ENCODE data around the gene PRLHR. TPM values are rescaled to one million over a fixed set of nuclear protein-coding genes. Genes with fewer than 3 reads are reported as not detected.

The PRLHR gene
- total RNA-seq, 1 donor = not detected

DNA sequence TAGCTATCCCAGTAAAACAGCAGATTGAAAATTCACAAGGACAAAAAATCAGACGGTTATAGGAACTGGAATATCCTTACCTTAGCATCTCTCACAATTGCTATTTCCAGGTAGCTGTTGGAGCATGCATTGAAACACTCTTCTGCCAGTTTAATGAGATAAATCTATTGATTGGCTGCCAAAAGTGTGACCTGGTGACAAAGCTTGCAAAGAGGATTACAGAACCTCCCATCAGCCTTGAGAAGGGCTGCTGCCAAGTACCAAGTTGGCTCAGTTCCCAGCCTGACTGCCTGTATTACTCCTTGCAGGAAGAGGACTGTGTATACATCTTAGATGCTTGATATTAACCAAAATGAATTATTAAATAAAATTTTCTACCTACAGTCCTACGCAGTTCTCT is 5.1 kb downstream of the PRLHR start:
- no peak overlapping the region for H3K4me3 ChIP-seq (ENCODE audit: low read depth, low read length)
- TF ChIP-seq, protein P1, sequence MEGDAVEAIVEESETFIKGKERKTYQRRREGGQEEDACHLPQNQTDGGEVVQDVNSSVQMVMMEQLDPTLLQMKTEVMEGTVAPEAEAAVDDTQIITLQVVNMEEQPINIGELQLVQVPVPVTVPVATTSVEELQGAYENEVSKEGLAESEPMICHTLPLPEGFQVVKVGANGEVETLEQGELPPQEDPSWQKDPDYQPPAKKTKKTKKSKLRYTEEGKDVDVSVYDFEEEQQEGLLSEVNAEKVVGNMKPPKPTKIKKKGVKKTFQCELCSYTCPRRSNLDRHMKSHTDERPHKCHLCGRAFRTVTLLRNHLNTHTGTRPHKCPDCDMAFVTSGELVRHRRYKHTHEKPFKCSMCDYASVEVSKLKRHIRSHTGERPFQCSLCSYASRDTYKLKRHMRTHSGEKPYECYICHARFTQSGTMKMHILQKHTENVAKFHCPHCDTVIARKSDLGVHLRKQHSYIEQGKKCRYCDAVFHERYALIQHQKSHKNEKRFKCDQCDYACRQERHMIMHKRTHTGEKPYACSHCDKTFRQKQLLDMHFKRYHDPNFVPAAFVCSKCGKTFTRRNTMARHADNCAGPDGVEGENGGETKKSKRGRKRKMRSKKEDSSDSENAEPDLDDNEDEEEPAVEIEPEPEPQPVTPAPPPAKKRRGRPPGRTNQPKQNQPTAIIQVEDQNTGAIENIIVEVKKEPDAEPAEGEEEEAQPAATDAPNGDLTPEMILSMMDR (IDR thresholded peaks at IDR 0.05; ENCODE audit: insufficient read depth, low read length) = no peak
- DNase-seq (ENCODE audit: low read depth) = no peak

DNA sequence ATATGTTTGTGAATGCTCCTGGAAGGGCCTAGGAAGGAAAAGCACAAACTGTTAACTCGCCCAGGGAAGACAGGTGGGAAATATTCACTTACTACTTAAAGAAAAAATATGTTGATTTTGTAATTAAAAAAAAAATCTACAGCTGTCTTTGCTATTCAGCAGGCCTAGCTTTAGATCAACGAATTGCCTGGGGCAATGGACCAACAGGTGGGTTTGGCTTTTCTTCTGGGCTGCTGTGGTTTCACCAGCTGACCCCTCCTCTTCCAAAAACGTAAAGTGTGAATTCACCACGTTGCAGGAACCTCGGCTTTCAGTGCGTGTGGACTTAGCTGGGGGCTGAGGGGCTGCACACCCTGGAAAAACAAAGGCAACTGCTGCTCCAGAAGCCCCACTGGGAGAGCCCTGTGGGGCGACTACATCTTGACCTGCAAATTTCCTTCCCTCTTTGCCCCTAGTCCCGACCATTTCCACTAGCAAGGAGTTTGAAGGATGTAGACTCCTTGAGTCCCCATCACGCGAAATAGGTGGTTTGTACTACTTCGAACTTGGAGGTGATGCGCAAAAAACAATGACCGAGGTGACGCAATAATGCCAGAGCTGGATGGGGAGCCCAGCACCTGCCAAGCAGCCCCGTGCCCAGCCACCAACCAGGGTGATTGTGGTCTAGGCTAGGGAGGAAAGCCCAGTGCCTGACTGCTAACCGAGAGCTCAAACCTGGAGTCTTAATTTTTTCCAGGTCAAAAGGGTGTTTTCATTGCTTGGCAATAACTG is 7.4 kb downstream of the PRLHR start:
- no peak for DNase-seq (ENCODE audit: low read depth)
- H3K4me3 ChIP-seq (ENCODE audit: low read depth, low read length) = no peak overlapping the region
- TF ChIP-seq, protein P1 (IDR thresholded peaks at IDR 0.05; ENCODE audit: insufficient read depth, low read length) = no peak

DNA sequence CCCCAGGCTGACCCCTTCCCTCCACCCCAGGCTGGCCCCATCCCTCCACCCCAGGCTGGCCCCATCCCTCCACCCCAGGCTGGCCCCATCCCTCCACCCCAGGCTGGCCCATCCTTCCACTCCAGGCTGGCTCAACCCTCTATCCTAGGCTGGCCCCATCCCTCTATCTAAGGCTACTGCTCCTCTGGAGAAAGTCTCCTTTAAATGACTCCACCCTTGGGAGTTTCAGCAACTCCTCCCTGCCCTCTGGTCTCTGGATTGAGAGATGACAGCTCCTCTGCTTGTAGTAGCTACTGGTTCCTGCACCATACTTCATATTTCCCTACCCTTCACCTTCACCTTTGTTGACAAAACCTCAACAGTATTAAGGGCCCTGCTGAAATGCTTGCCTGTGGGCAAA is 8.5 kb downstream of the PRLHR start:
- H3K4me3 ChIP-seq (ENCODE audit: low read depth, low read length) = no peak overlapping the region
- DNase-seq (ENCODE audit: low read depth) = no peak
- TF ChIP-seq, protein P1 (IDR thresholded peaks at IDR 0.05; ENCODE audit: insufficient read depth, low read length) = no peak

DNA sequence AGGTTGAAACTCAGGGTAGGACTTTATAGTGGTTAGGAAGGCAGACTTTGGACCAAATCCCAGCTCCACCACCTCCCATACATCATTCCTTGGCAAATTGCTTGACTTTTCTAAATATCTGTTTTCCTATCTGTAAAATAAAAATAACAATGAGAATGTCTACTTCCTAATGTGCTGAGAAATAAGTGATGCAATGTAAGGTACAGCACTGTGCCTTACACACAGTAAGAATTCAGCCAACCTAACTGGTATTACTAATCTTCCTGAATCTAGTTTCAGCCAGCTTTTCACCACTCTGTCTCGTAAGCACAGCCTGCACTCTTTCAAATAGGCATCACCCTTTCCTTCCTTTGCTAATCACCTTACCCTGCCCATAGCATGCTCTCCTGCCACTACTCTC is 9.7 kb downstream of the PRLHR start:
- TF ChIP-seq, protein P1 (IDR thresholded peaks at IDR 0.05; ENCODE audit: insufficient read depth, low read length) = no peak
- DNase-seq (ENCODE audit: low read depth) = peak; percentile 50
- H3K4me3 ChIP-seq (ENCODE audit: low read depth, low read length) = no peak overlapping the region

DNA sequence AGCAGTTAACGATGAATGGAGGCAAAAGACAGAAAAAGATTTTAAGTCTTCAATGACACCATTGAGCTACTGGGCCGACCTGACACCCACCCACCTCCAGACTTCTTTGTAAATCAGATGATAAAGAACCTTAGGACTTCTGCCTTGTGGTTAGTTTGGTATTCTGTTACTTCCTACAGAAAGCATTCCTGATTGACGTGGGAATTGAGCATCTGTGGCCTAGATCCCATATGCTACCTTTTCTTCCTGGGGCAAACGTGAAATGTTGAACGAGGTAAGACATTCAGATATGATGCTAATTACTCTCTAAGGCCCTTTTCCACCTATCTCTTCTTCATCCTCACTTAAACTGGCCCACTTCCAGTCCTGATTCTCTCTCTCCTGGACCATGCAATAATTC is 10.2 kb downstream of the PRLHR start:
- H3K4me3 ChIP-seq (ENCODE audit: low read depth, low read length) = no peak overlapping the region
- TF ChIP-seq, protein P1 (IDR thresholded peaks at IDR 0.05; ENCODE audit: insufficient read depth, low read length) = no peak
- DNase-seq (ENCODE audit: low read depth) = no peak

DNA sequence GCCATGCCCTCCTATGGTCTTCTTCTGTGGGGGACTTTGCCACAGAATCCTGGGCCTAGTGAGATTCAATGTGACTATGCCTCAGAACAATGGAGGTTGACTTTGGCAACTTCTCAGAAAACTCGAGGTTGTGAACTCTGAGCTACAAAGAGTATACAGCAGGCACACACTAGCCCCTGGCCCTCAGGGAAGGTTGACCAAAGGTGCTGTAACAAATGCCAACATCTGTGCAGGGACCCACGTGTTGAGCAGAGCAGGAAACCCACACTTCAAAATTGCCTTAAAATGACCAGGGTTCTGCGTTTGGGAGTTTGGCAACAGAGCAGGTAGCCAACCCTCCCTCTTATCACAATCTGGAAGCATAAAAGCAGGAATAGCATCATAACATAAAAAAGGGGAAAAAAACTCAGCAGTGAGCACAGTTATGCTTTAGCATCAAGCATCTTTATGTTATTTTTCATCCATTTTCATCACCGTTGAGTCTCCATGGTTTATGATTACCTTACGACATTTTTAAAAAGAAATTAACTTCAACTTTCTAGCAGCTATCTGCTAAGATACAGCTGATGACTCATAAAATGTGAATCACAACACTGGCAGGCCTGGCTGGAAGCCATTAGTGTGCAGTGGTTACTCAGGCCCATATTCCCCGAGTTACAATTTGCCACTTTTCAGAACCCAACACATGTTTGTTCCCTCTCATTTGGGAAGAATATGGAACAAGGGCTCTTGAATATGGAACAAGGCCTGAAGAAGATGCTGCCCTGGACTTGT is 11.1 kb downstream of the PRLHR start:
- TF ChIP-seq, protein P1 (IDR thresholded peaks at IDR 0.05; ENCODE audit: insufficient read depth, low read length) = no peak
- peak; percentile 65 for DNase-seq (ENCODE audit: low read depth)
- H3K4me3 ChIP-seq (ENCODE audit: low read depth, low read length) = no peak overlapping the region

All from fibroblast of the aortic adventitia (primary cell).